GM12875 (cell line): ENCODE results near the gene WIZ.
"Not testable (repeated sequence)": the region's sequence is repeated elsewhere in the genome, so short reads cannot be mapped to it uniquely, and the experiment has no call there.

Source experiments
- H3K4me3 ChIP-seq: one replicate; pipeline ENCODE4 v1.5.1; 2011; ENCODE audit warnings: low read depth, low read length, control low read depth
- TF ChIP-seq, protein P1 (sequence below): IDR thresholded peaks from 2 replicates; pipeline ENCODE4 v1.5.1; 2011; ENCODE audit warnings: low read depth, mild to moderate bottlenecking, control low read depth, inconsistent platforms, low read length, moderate library complexity, borderline replicate concordance; ENCODE audit not compliant: insufficient read depth

WIZ gene

GRCh38 chr19:15399635-15400034 is 50.1 kb downstream of the WIZ start:
- no peak overlapping the region for H3K4me3 ChIP-seq
- TF ChIP-seq, protein P1, sequence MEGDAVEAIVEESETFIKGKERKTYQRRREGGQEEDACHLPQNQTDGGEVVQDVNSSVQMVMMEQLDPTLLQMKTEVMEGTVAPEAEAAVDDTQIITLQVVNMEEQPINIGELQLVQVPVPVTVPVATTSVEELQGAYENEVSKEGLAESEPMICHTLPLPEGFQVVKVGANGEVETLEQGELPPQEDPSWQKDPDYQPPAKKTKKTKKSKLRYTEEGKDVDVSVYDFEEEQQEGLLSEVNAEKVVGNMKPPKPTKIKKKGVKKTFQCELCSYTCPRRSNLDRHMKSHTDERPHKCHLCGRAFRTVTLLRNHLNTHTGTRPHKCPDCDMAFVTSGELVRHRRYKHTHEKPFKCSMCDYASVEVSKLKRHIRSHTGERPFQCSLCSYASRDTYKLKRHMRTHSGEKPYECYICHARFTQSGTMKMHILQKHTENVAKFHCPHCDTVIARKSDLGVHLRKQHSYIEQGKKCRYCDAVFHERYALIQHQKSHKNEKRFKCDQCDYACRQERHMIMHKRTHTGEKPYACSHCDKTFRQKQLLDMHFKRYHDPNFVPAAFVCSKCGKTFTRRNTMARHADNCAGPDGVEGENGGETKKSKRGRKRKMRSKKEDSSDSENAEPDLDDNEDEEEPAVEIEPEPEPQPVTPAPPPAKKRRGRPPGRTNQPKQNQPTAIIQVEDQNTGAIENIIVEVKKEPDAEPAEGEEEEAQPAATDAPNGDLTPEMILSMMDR: no peak

GRCh38 chr19:15399234-15399515 is 50.6 kb downstream of the WIZ start:
- TF ChIP-seq, protein P1: no peak
- no peak overlapping the region for H3K4me3 ChIP-seq

GRCh38 chr19:15398501-15399233 is 51.1 kb downstream of the WIZ start:
- TF ChIP-seq, protein P1: no peak
- H3K4me3 ChIP-seq: no peak overlapping the region

- H3K4me3 ChIP-seq: no peak overlapping the region
- TF ChIP-seq, protein P1: no peak
These were observed 52.0 kb downstream of the WIZ start for GRCh38 chr19:15397782-15398181.

- no peak overlapping the region for H3K4me3 ChIP-seq
- TF ChIP-seq, protein P1: no peak
These were observed 52.5 kb downstream of the WIZ start for GRCh38 chr19:15397236-15397635.

- TF ChIP-seq, protein P1: no peak
- H3K4me3 ChIP-seq: no peak overlapping the region
These were observed 53.3 kb downstream of the WIZ start for GRCh38 chr19:15396436-15396835.

DNA sequence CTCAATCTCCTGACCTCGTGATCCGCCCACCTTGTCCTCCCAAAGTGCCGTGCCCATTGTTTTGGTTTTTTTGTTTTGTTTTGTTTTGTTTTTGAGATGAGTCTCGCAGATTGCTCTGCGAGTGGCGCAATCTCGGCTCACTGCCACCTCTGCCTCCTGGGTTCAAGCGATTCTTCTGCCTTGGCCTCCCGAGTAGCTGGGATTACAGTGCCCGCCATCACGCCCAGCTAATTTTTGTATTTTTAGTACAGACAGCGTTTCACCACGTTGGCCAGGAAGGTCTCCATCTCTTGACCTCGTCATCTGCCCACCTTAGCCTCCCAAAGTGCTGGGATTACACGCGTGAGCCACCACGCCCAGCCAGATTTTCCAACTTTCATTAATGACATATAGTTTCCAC is 54.5 kb downstream of the WIZ start:
- not testable (repeated sequence) for H3K4me3 ChIP-seq

GRCh38 chr19:15394426-15394825 is 55.3 kb downstream of the WIZ start:
- TF ChIP-seq, protein P1: no peak
- no peak overlapping the region for H3K4me3 ChIP-seq
